Tibial nerve (tissue), 4 donors: ENCODE data around the gene RYR3. TPM values are rescaled to one million over a fixed set of nuclear protein-coding genes. Genes with fewer than 3 reads are reported as not detected.

Experiments used
- DNase-seq, 2 donors: peaks; one replicate each; pipeline ENCODE4 v3.0.0-alpha.2; 2019; ENCODE audit warnings: low spot score in 2 of 2
- H3K27ac ChIP-seq, 4 donors: fragments of 200-600 bp; sonication (generic) in 3 of 4; one replicate each; pipeline ENCODE4 v1.5.1; 2017 to 2019; ENCODE audit warnings: mild to moderate bottlenecking in 1 of 4
- H3K27me3 ChIP-seq, 2 donors: fragments of 200-600 bp; sonication (generic) in 1 of 2; one replicate each; pipeline versions ENCODE4 v1.5.1 to v1.6.0; 2017 to 2019
- H3K36me3 ChIP-seq, 3 donors: fragments of 200-600 bp; sonication (generic); one replicate each; pipeline ENCODE4 v1.5.1; 2018 to 2019
- H3K4me1 ChIP-seq, 4 donors: fragments of 200-600 bp; sonication (generic) in 3 of 4; one replicate each; pipeline ENCODE4 v1.5.1; 2017 to 2019
- H3K4me3 ChIP-seq, 4 donors: fragments of 200-600 bp; sonication (generic) in 3 of 4; one replicate each; pipeline ENCODE4 v1.5.1; 2017 to 2019; ENCODE audit warnings: mild to moderate bottlenecking in 1 of 4, moderate library complexity in 1 of 4
- H3K9me3 ChIP-seq, 4 donors: fragments of 200-600 bp; sonication (generic) in 3 of 4; one replicate each; pipeline ENCODE4 v1.5.1; 2017 to 2019
- EP300 ChIP-seq, 2 donors: sonication (generic); formaldehyde crosslinking; IDR thresholded peaks; one replicate each; pipeline ENCODE4 v1.6.1; 2017; ENCODE audit warnings: antibody characterized with exemption in 2 of 2, mild to moderate bottlenecking in 1 of 2
- POLR2A ChIP-seq, 2 donors: fragments of 450-650 bp; IDR thresholded peaks; one replicate each; pipeline ENCODE4 v1.6.1; 2017; ENCODE audit warnings: antibody characterized with exemption in 2 of 2, mild to moderate bottlenecking in 2 of 2, moderate library complexity in 2 of 2
- WGBS, 2 donors: methylation state at CpG; one replicate each; pipeline ENCODE4 v1.1.5; 2018; 5-methylcytosine and 5-hydroxymethylcytosine counted together
- total RNA-seq, 4 donors: library from RNA; depleted of rRNA; stranded (reverse); fragments of >200 nt; gene quantifications; one replicate each; pipeline ENCODE4 v1.1.0, GENCODE V29; 2016
- TF ChIP-seq, protein P1 (sequence below), 5 experiments: fragments of 200-600 bp in 3 of 5; fragments of 450-650 bp in 2 of 5; sonication (generic) in 3 of 5; IDR thresholded peaks; one replicate each; pipeline ENCODE4 v1.5.1; 2016 to 2019; ENCODE audit warnings: antibody characterized with exemption in 5 of 5, mild to moderate bottlenecking in 3 of 5, moderate library complexity in 2 of 5

Gene RYR3
- total RNA-seq, 4 donors from 2014 or later: 1.2 to 7.0 (median 5.4) TPM

DNA sequence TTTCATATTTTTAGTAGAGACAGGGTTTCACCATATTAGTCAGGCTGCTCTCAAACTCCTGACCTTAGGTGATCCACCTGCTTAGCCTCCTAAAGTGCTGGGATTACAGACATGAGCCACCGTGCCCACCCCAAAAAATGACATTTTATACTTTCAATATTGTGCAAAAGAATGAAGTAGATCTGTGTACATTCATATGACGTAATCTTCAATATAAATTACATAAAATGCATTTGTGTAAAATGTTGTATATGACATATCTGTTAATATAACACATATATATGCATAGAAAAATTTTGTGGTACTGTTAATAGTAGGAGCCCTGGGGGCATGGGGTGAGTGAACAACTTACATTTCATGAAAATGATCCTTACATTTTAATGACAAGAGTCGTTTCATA lies 71.7 kb downstream of the RYR3 start:
- DNase-seq: no peak
- Histone ChIP-seq H3K9me3 (no peaks in the 10 kb centered on the region), H3K27me3 (no peaks in the 10 kb centered on the region), H3K4me3 (no peak overlapping the region), H3K4me1 (no peaks in the 10 kb centered on the region), H3K36me3 (no peaks in the 10 kb centered on the region), H3K27ac (no peak overlapping the region)
- WGBS, 2 donors: 82 to 84% methylated on average over 3 of the region's 3 CpGs
- TF ChIP-seq EP300 (IDR thresholded peaks at IDR 0.05) (no peak), POLR2A (IDR thresholded peaks at IDR 0.05) (no peak)
- TF ChIP-seq, protein P1, sequence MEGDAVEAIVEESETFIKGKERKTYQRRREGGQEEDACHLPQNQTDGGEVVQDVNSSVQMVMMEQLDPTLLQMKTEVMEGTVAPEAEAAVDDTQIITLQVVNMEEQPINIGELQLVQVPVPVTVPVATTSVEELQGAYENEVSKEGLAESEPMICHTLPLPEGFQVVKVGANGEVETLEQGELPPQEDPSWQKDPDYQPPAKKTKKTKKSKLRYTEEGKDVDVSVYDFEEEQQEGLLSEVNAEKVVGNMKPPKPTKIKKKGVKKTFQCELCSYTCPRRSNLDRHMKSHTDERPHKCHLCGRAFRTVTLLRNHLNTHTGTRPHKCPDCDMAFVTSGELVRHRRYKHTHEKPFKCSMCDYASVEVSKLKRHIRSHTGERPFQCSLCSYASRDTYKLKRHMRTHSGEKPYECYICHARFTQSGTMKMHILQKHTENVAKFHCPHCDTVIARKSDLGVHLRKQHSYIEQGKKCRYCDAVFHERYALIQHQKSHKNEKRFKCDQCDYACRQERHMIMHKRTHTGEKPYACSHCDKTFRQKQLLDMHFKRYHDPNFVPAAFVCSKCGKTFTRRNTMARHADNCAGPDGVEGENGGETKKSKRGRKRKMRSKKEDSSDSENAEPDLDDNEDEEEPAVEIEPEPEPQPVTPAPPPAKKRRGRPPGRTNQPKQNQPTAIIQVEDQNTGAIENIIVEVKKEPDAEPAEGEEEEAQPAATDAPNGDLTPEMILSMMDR (IDR thresholded peaks at IDR 0.05): no peak

DNA sequence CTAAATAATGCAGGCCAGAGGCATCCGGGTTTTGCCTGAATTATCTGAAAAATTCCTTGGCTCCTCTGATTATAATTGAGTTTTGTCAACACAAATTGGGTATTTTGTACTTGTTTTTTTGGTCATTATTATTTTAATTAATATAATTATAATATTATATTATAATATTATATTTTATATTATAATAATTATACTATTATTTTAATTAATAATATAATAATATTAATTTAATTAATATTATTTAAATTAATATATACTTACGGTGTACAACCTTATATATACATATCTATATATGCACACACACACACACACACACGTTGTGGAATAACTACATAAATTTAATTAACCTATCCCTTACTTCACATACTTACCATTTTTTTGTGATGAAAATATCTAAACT lies 73.5 kb downstream of the RYR3 start:
- 75 to 85% methylated on average over 3 of the region's 3 CpGs for WGBS, 2 donors
- no peaks in the 10 kb centered on the region for H3K4me1 ChIP-seq
- DNase-seq: no peak
- no peaks in the 10 kb centered on the region for H3K27me3 ChIP-seq
- H3K9me3 ChIP-seq: no peaks in the 10 kb centered on the region
- no peak overlapping the region for H3K4me3 ChIP-seq
- no peak overlapping the region for H3K27ac ChIP-seq
- H3K36me3 ChIP-seq: no peaks in the 10 kb centered on the region
- TF ChIP-seq EP300 (IDR thresholded peaks at IDR 0.05): no peak
- no peak for TF ChIP-seq POLR2A (IDR thresholded peaks at IDR 0.05)
- TF ChIP-seq, protein P1 (IDR thresholded peaks at IDR 0.05): no peak

DNA sequence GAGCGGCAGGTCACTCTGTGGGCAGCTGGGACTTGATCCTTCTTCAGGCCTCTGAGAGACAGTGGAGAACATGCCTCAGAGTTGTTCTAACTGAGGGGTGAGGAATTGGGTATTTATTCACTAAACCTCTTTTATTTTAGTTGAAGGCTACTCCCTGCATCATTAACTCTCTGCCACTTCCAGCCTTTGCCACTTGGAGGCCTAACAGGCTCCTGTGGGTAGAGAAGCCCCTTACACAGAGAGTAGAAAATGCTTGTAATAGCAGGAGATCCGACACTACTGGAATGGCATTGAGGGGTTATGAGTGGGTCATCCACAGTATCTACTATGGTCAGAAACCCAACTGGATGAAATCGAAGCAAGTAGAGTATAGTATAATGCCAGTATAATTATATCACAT lies 81.7 kb downstream of the RYR3 start:
- Histone ChIP-seq H3K27me3 (no peaks in the 10 kb centered on the region), H3K4me1 (no peaks in the 10 kb centered on the region), H3K27ac (no peak overlapping the region), H3K4me3 (no peak overlapping the region), H3K9me3 (no peaks in the 10 kb centered on the region), H3K36me3 (no peaks in the 10 kb centered on the region)
- no peak for DNase-seq
- WGBS, 2 donors: 90 to 95% methylated on average over 3 of the region's 3 CpGs
- TF ChIP-seq EP300 (IDR thresholded peaks at IDR 0.05): no peak
- TF ChIP-seq, protein P1 (IDR thresholded peaks at IDR 0.05): no peak
- no peak for TF ChIP-seq POLR2A (IDR thresholded peaks at IDR 0.05)

DNA sequence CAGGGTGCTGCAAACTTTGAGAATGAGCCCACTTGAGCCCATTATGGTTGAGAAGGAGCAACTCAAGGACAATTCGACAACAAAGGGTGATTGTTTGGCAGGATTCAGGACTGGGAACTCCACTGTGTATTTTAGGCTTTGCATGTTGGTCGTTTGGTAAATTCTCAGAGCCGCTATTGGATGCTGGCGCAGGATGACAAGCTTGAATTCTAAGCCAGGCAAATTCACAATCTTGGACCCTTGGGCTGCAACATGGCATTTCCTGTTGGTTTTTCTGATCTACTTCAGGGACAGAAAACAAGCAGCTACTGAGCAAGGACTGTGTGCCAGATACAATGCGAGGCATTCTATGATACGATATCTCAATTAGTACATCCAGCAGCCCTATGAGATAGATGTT lies 82.8 kb downstream of the RYR3 start:
- H3K9me3 ChIP-seq: no peaks in the 10 kb centered on the region
- H3K36me3 ChIP-seq: no peaks in the 10 kb centered on the region
- no peak for TF ChIP-seq POLR2A (IDR thresholded peaks at IDR 0.05)
- TF ChIP-seq, protein P1 (IDR thresholded peaks at IDR 0.05): no peak
- no peak for TF ChIP-seq EP300 (IDR thresholded peaks at IDR 0.05)
- no peak overlapping the region for H3K27ac ChIP-seq
- no peak for DNase-seq
- WGBS, 2 donors: 51 to 57% methylated on average over 6 of the region's 6 CpGs
- H3K4me1 ChIP-seq: no peaks in the 10 kb centered on the region
- no peak overlapping the region for H3K4me3 ChIP-seq
- H3K27me3 ChIP-seq: no peaks in the 10 kb centered on the region

DNA sequence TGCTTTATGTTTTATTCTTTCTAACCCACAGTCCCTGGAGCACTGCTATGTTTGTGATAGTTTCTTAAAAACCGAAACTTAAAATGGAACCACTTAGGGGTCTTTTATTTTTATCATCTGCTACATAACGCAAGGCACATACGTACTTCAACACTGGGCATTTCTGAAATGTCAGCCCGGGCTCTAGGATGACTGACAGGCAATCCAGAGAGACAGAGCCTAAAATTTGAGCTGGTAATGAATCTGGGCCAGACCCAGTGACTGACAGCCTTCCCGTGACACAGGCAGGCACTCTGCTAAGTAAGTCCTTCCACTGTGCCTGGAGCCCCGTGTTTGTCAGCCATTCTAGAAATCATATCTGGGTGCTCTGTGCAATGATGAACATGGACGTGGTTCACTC lies 84.6 kb downstream of the RYR3 start:
- WGBS, 2 donors: 83 to 84% methylated on average over 7 of the region's 7 CpGs
- no peak overlapping the region for H3K27ac ChIP-seq
- H3K4me1 ChIP-seq: no peaks in the 10 kb centered on the region
- no peak overlapping the region for H3K4me3 ChIP-seq
- TF ChIP-seq, protein P1 (IDR thresholded peaks at IDR 0.05): no peak
- no peak for TF ChIP-seq EP300 (IDR thresholded peaks at IDR 0.05)
- no peak for TF ChIP-seq POLR2A (IDR thresholded peaks at IDR 0.05)
- DNase-seq: no peak
- H3K27me3 ChIP-seq: no peaks in the 10 kb centered on the region
- H3K36me3 ChIP-seq: no peaks in the 10 kb centered on the region
- no peaks in the 10 kb centered on the region for H3K9me3 ChIP-seq
